Cardiac muscle cell (in vitro differentiated cells and primary cell): ENCODE data around the gene FAM219A. TPM values are rescaled to one million over a fixed set of nuclear protein-coding genes. Genes with fewer than 3 reads are reported as not detected.

Source experiments
- DNase-seq, 2 donors: peaks; one replicate each; pipeline versions ENCODE4 v3.0.0 to v3.0.0-alpha.2; 2010 to 2017; ENCODE audit warnings: low read depth in 1 of 2, low spot score in 1 of 2
- H3K27ac ChIP-seq: fragments of 200-600 bp; sonication (generic); 2 replicates; pipeline ENCODE4 v1.5.1; 2016
- H3K27me3 ChIP-seq: fragments of 200-600 bp; sonication (generic); 2 replicates; pipeline ENCODE4 v1.6.0; 2016; ENCODE audit warnings: control low read depth
- H3K36me3 ChIP-seq: fragments of 200-600 bp; sonication (generic); 2 replicates; pipeline ENCODE4 v1.5.1; 2016; ENCODE audit warnings: control low read depth
- H3K4me1 ChIP-seq: fragments of 200-600 bp; sonication (generic); 2 replicates; pipeline ENCODE4 v1.8.1; 2017; ENCODE audit warnings: low read depth, mild to moderate bottlenecking, mixed run types
- H3K4me3 ChIP-seq: fragments of 200-600 bp; sonication (generic); 2 replicates; pipeline ENCODE4 v1.5.1; 2016; ENCODE audit warnings: mild to moderate bottlenecking
- H3K9me3 ChIP-seq: fragments of 200-600 bp; sonication (generic); 2 replicates; pipeline ENCODE4 v1.5.1; 2017; ENCODE audit warnings: low read depth, mild to moderate bottlenecking, control low read depth
- CTCF ChIP-seq: IDR thresholded peaks from 2 replicates; pipeline ENCODE4 v1.5.1; 2012; ENCODE audit warnings: low read depth, mild to moderate bottlenecking, low read length
- polyA plus RNA-seq: library from polyadenylated mRNA; unstranded; fragments of >200 nt; fragmentation: Nextera tagmentation; extraction: Ambion mirVana; gene quantifications from 2 replicates; pipeline ENCODE4 v1.2.1, GENCODE V29; 2016
- total RNA-seq: library from RNA; depleted of rRNA; stranded (reverse); fragments of >200 nt; gene quantifications from 2 replicates; pipeline ENCODE4 v1.2.3, GENCODE V29; 2016

Gene FAM219A
- total and polyA plus RNA-seq, 2 experiments from 2014 or later: 15.0 to 16.0 TPM

DNA sequence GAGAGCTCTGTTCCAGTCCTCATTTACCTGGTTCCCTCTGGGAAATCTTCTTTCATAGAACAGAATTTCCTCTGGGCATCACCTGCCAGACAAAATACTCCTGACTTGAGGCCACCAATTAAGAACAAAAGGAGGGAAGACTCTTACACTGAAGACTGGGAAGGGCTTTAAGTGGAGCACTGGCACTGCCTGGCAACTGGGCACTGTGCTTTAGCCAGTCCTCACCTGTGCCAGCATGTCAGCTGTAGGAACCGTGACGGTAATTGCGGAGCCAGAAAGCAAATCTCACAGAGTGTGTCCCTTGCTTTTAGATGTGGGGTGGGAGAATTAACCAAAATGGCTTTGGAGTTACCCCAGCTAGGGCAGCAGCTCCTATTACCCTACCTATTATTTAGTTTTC, 40.6 kb downstream of the FAM219A start:
- no peaks in the 10 kb centered on the region for H3K27me3 ChIP-seq
- no peak for DNase-seq
- H3K4me1 ChIP-seq: peaks cover 4% of the 10 kb centered on the region
- no peaks in the 10 kb centered on the region for H3K9me3 ChIP-seq
- H3K36me3 ChIP-seq: no peaks in the 10 kb centered on the region
- no peak overlapping the region for H3K27ac ChIP-seq
- no peak for TF ChIP-seq CTCF
- H3K4me3 ChIP-seq: no peak overlapping the region

DNA sequence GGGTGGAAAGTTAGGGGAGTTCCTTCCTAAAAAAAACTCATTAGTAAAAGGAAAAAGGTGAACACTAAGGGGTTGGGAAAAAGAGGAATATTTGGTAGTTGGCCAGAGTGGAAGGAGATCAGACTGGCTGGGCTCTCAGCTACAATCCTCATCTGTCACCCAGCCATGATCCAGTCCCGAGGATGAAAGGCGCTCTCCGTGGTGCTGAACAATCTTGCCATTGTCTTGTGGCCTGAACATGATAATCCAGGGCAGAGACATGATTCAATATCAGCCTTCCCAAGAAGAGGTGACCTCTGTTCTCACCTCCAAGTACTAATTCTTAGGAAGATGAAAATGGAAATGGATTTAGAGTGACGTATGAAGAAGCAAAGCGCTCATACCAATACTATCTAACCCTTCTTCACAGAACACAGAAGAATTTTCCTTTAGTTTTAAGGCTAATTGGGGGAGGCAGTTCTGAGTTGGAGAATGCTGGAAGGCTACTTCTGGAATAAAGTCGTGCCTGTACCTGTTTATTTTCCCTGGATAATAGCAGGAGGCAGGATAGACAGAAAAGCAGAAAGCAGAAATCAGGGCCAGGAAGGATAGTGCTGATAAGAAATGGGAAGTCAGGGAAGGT, 45.0 kb downstream of the FAM219A start:
- H3K4me3 ChIP-seq: no peak overlapping the region
- H3K27me3 ChIP-seq: no peaks in the 10 kb centered on the region
- H3K27ac ChIP-seq: no peak overlapping the region
- no peak for TF ChIP-seq CTCF
- no peaks in the 10 kb centered on the region for H3K4me1 ChIP-seq
- H3K36me3 ChIP-seq: no peaks in the 10 kb centered on the region
- DNase-seq: peak; percentile 67 to 86
- no peaks in the 10 kb centered on the region for H3K9me3 ChIP-seq

DNA sequence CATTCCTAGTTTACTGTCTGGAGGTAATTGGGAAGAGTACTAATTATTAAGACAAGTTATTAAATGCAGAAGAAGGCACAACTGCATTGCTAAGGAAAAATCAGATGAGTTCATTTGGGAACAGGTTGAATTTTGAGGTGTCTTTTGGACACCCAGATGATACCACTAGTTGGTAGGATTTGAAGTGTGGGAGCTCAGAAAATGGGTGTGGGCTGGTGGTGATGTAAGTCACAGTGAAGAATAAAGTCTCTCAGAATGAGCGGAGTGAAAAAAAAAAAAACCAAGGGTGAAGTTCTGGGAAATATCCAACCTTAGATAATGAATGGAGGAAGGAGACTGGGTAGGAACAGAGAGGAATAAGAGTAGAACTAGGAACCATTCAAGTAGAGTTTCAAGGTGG, 46.0 kb downstream of the FAM219A start:
- Histone ChIP-seq H3K4me1 (no peaks in the 10 kb centered on the region), H3K4me3 (no peak overlapping the region), H3K27me3 (no peaks in the 10 kb centered on the region), H3K9me3 (no peaks in the 10 kb centered on the region), H3K36me3 (no peaks in the 10 kb centered on the region), H3K27ac (no peak overlapping the region)
- no peak for TF ChIP-seq CTCF
- DNase-seq: no peak

DNA sequence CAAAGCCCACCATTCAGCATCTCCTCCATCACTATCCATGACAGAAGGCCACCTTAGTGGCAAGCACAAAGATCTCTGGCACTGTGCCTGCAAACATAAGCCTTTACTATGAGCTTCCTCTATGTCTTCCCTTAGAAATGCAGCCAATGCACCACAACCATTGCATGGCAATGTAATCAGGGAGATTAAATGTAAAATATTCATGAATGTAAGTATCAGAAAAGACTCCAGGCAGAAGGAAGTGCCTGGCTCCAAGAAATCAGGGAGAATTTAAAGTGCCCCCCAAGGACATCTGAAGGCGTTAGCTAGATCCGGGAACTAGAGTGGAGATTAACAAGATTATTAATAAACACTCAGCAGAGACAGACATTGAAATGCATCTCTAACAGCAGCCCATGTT, 49.2 kb downstream of the FAM219A start:
- TF ChIP-seq CTCF: no peak
- H3K36me3 ChIP-seq: no peaks in the 10 kb centered on the region
- H3K4me3 ChIP-seq: no peak overlapping the region
- no peaks in the 10 kb centered on the region for H3K27me3 ChIP-seq
- no peaks in the 10 kb centered on the region for H3K4me1 ChIP-seq
- H3K9me3 ChIP-seq: no peaks in the 10 kb centered on the region
- H3K27ac ChIP-seq: no peak overlapping the region
- no peak for DNase-seq

DNA sequence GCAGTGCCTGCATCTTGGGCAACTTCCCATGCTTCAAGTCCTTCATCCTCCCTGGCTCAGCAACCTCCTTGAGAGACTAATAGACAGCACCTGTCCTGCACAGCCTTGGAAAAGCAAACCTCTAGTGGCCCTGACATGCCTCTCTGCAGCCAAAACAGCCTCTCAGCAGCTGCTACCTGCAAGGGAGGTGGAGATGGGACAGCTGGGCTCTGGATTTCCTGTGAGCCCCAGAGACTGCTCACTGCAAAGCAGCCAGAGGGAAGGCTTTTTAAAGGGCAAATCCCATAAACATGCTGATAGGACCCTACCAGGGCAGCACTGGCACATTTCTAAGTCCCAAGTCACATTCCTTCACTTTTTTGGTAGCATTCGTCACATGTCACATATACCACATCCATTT, 50.2 kb downstream of the FAM219A start:
- no peak overlapping the region for H3K4me3 ChIP-seq
- H3K9me3 ChIP-seq: no peaks in the 10 kb centered on the region
- H3K4me1 ChIP-seq: no peaks in the 10 kb centered on the region
- no peak overlapping the region for H3K27ac ChIP-seq
- H3K36me3 ChIP-seq: no peaks in the 10 kb centered on the region
- TF ChIP-seq CTCF: no peak
- no peak for DNase-seq
- no peaks in the 10 kb centered on the region for H3K27me3 ChIP-seq
